Measurements from ENCODE around the gene CETN1.

Gene CETN1

DNA sequence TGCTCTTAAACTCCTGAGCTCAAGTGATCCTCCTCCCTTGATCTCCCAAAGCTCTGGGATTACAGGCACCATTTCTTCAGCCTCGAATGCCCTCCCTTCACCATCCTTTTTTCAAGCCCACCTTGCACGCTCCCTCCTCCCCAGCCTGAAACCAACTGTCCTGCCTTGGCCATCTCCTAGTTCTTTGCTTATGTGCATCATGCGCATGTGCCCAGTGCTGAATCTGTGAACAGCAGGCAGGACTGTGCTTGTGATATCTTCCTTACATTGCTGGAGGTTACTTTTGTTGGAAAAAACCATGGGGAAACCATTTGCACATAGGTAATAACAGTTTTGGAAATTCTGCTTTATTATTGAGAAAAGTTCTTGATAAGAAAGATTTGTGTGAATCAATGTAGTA is 30.2 kb upstream of the CETN1 start:
- TF ChIP-seq POLR2AphosphoS5 (IDR thresholded peaks at IDR 0.05; ENCODE audit: low read depth, low read length) (no peak), FOXP2 (optimal IDR thresholded peaks at IDR 0.05; ENCODE audit: borderline replicate concordance, extremely low read depth, extremely low read length, insufficient read depth) (no peak), SIN3A (IDR thresholded peaks at IDR 0.05; ENCODE audit: borderline replicate concordance, insufficient read depth, low read length) (no peak), TAF1 (IDR thresholded peaks at IDR 0.05; ENCODE audit: borderline replicate concordance, insufficient read depth, low read length) (no peak)
- TF ChIP-seq, protein P1, sequence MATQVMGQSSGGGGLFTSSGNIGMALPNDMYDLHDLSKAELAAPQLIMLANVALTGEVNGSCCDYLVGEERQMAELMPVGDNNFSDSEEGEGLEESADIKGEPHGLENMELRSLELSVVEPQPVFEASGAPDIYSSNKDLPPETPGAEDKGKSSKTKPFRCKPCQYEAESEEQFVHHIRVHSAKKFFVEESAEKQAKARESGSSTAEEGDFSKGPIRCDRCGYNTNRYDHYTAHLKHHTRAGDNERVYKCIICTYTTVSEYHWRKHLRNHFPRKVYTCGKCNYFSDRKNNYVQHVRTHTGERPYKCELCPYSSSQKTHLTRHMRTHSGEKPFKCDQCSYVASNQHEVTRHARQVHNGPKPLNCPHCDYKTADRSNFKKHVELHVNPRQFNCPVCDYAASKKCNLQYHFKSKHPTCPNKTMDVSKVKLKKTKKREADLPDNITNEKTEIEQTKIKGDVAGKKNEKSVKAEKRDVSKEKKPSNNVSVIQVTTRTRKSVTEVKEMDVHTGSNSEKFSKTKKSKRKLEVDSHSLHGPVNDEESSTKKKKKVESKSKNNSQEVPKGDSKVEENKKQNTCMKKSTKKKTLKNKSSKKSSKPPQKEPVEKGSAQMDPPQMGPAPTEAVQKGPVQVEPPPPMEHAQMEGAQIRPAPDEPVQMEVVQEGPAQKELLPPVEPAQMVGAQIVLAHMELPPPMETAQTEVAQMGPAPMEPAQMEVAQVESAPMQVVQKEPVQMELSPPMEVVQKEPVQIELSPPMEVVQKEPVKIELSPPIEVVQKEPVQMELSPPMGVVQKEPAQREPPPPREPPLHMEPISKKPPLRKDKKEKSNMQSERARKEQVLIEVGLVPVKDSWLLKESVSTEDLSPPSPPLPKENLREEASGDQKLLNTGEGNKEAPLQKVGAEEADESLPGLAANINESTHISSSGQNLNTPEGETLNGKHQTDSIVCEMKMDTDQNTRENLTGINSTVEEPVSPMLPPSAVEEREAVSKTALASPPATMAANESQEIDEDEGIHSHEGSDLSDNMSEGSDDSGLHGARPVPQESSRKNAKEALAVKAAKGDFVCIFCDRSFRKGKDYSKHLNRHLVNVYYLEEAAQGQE (IDR thresholded peaks at IDR 0.05; ENCODE audit: insufficient read depth in 1 of 2, low read depth in 2 of 2, low read length in 2 of 2), result no peak

DNA sequence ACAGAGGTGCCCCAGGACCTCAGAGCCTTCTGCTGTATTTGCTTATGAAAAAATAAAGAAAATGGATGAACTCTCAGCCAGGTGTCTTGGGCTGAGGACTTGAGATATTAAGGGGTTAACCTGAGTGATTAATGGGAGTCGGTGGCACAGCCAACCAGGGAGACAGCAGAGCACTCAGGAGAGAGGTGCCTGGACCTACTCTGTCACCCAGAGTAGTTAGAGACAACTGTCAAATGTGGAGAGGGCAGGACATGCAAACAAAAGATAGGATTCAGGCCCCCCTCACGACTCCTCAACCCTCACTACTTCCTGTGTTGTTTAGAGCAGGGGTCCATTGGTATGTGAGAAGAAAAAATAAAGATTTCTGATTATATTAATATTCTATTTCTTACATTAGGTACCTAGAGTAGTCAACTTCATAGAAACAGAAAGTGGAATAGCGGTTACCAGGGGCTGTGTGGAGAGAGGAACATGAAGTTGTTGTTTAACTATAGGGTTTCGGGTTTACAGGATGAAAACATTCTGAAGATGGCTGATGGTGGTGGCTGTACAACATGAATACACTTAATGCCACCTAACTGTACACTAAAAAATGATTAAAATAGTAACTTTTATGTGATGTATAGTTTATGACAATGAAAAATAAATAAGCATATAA is 28.6 kb upstream of the CETN1 start:
- no peak for TF ChIP-seq FOXP2 (optimal IDR thresholded peaks at IDR 0.05; ENCODE audit: borderline replicate concordance, extremely low read depth, extremely low read length, insufficient read depth)
- no peak for TF ChIP-seq SIN3A (IDR thresholded peaks at IDR 0.05; ENCODE audit: borderline replicate concordance, insufficient read depth, low read length)
- TF ChIP-seq POLR2AphosphoS5 (IDR thresholded peaks at IDR 0.05; ENCODE audit: low read depth, low read length), result no peak
- TF ChIP-seq TAF1 (IDR thresholded peaks at IDR 0.05; ENCODE audit: borderline replicate concordance, insufficient read depth, low read length), result no peak
- TF ChIP-seq, protein P1 (IDR thresholded peaks at IDR 0.05; ENCODE audit: insufficient read depth in 1 of 2, low read depth in 2 of 2, low read length in 2 of 2), result no peak

DNA sequence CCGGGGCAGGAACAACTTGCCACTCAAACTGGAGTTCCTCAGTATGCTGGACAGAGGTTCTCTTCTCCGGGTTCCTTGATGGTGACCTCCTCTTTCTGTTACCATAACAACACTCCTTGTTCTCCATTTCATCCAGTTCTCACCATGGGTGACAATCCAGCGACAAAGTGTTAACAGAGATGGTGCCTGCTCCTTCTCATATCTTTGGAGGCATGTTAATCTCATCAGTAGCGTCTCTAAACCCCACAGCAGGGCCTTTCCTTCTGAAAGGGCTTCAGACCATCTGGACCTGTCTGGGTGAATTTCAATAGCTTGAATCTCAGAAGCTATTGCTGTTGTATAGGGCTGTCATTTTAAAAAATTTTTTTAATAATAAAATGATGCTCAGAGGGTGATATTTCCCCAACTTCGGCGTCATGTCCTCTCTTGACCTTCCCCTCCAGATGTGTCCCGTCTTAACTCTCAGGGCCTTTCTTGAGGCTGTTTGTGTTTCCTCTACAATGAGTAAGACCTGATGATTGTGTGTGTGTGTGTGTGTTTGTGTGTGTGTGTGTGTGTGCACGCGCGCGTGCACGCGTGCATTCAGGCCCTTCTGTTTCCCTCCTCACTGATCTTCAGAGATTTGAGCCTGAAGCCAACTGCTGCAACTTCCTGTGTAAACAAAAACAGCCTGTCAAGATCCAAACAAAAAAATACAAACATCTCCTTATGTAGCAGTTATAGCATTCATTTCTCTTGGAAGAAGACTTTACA is 24.3 kb upstream of the CETN1 start:
- TF ChIP-seq, protein P1 (IDR thresholded peaks at IDR 0.05; ENCODE audit: insufficient read depth in 1 of 2, low read depth in 2 of 2, low read length in 2 of 2), result no peak
- TF ChIP-seq POLR2AphosphoS5 (IDR thresholded peaks at IDR 0.05; ENCODE audit: low read depth, low read length) (no peak), SIN3A (IDR thresholded peaks at IDR 0.05; ENCODE audit: borderline replicate concordance, insufficient read depth, low read length) (no peak), FOXP2 (optimal IDR thresholded peaks at IDR 0.05; ENCODE audit: borderline replicate concordance, extremely low read depth, extremely low read length, insufficient read depth) (no peak), TAF1 (IDR thresholded peaks at IDR 0.05; ENCODE audit: borderline replicate concordance, insufficient read depth, low read length) (no peak)

DNA sequence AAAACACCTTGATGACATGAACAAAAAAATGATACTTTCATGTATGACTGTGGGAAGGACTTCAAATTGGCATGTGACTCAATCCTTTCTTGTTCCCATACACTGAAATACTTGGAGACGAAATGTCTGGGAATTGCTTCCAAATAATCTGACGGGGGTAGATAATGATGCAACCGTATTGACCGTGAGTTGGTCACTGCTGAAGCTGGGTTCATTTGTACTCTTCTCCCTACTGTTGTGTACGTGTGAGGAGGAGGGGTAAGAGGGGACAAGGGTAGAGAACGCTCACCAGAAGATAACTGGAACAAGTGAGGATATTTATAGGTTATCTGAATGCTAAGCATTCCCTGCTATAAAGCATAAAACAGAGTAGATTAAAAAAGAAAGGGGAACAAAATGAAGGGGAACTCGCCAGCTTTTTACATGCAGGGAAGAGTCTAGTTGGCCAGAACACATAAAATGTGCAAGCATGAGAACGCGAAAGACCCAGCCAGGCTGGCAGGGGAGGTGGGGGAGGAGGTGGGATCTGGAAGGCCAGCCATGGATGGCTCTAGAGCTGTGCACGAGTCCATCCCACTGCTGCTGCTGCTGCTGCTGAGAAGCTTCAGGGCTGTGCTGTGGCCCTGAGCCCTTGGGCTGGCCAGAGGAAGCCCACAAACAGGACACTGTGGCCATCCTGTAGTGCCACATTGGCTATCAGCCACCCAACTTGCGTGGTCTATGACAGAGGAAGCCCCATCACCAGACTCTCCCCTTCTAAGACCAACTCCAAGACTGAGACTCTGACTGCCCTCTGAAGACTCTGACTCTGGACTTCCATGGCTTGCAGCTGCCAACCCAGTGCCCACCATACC is 15.2 kb upstream of the CETN1 start:
- TF ChIP-seq SIN3A (IDR thresholded peaks at IDR 0.05; ENCODE audit: borderline replicate concordance, insufficient read depth, low read length) (no peak), POLR2AphosphoS5 (IDR thresholded peaks at IDR 0.05; ENCODE audit: low read depth, low read length) (no peak)

DNA sequence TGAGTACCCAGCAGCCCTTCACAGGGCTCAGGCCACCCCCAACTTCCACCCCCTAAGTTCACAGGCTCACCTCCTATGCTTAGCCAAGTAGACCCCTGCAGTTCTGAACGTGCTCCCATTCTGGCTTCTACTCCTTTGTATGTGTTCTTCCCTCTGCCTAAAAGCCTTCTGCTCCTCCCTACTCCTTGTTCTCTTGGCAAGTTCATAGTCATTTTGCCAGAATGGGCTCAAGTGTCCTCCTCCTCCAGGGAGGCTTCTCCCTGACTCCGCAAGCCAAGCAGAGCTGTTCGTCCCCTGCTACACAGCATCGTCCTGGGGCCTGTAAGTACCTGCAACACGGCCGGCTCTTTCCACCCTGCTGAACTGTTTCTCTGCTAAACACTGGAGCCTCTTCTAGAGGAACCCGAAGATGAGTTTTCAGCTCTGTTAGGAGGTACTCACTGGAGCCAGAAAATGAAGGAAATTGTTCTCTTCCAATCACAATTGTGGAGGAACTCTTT is 14.6 kb upstream of the CETN1 start:
- TF ChIP-seq POLR2AphosphoS5 (IDR thresholded peaks at IDR 0.05; ENCODE audit: low read depth, low read length) (no peak), FOXP2 (optimal IDR thresholded peaks at IDR 0.05; ENCODE audit: borderline replicate concordance, extremely low read depth, extremely low read length, insufficient read depth) (no peak), TAF1 (IDR thresholded peaks at IDR 0.05; ENCODE audit: borderline replicate concordance, insufficient read depth, low read length) (no peak), SIN3A (IDR thresholded peaks at IDR 0.05; ENCODE audit: borderline replicate concordance, insufficient read depth, low read length) (no peak)
- TF ChIP-seq, protein P1 (IDR thresholded peaks at IDR 0.05; ENCODE audit: insufficient read depth in 1 of 2, low read depth in 2 of 2, low read length in 2 of 2), result no peak

Data from PFSK-1 (cell line).